Breast epithelium (tissue), 4 donors: ENCODE results near the gene GDPD4. TPM values are rescaled to one million over a fixed set of nuclear protein-coding genes. Genes with fewer than 3 reads are reported as not detected.

Source experiments
- DNase-seq, 2 donors: peaks; one replicate each; pipeline ENCODE4 v3.0.0-alpha.2; 2019; ENCODE audit warnings: low spot score in 2 of 2
- H3K27ac ChIP-seq, 2 donors: fragments of 200-600 bp; sonication (generic) in 1 of 2; one replicate each; pipeline ENCODE4 v1.5.1; 2016 to 2019; ENCODE audit warnings: mild to moderate bottlenecking in 1 of 2
- H3K27me3 ChIP-seq, 2 donors: fragments of 200-600 bp; sonication (generic) in 1 of 2; one replicate each; pipeline versions ENCODE4 v1.5.1 to v1.6.0; 2017 to 2019; ENCODE audit warnings: control low read depth in 1 of 2, mild to moderate bottlenecking in 1 of 2
- H3K36me3 ChIP-seq: fragments of 200-600 bp; one replicate; pipeline ENCODE4 v1.5.1; 2019
- H3K4me1 ChIP-seq, 2 donors: fragments of 200-600 bp; sonication (generic); one replicate each; pipeline ENCODE4 v1.5.1; 2016 to 2019; ENCODE audit warnings: control low read depth in 1 of 2
- H3K4me3 ChIP-seq, 3 donors: fragments of 200-600 bp; sonication (generic); 1 replicate in 2 of 3; 2 replicates in 1 of 3; pipeline ENCODE4 v1.5.1; 2016 to 2019; ENCODE audit warnings: mild to moderate bottlenecking in 3 of 3, moderate library complexity in 2 of 3
- H3K9me3 ChIP-seq, 2 donors: fragments of 200-600 bp; sonication (generic) in 1 of 2; one replicate each; pipeline ENCODE4 v1.5.1; 2016 to 2019; ENCODE audit warnings: control low read depth in 1 of 2
- POLR2A ChIP-seq: fragments of 450-650 bp; IDR thresholded peaks from one replicate; pipeline ENCODE4 v1.6.1; 2016; ENCODE audit warnings: antibody characterized with exemption, mild to moderate bottlenecking, moderate library complexity
- POLR2AphosphoS5 ChIP-seq, 3 donors: sonication (generic); formaldehyde crosslinking; IDR thresholded peaks; one replicate each; pipeline ENCODE4 v1.6.1; 2017; ENCODE audit warnings: antibody characterized with exemption in 3 of 3
- intact Hi-C: fragments of 100-400 bp; cut with DNase I; formaldehyde crosslinking; loops from one replicate; pipeline ENCODE4 v1.15.1; 2023; ENCODE audit warnings: low total_unique reads
- total RNA-seq, 3 donors: library from RNA; depleted of rRNA; stranded (reverse); fragments of >200 nt; gene quantifications; one replicate each; pipeline ENCODE4 v1.1.0, GENCODE V29; 2016
- TF ChIP-seq, protein P1 (sequence below), 3 donors: fragments of 450-650 bp; IDR thresholded peaks; one replicate each; pipeline ENCODE4 v1.5.1; 2016 to 2017; ENCODE audit warnings: antibody characterized with exemption in 3 of 3, mild to moderate bottlenecking in 3 of 3, moderate library complexity in 3 of 3

Gene GDPD4
- total RNA-seq, 3 donors from 2014 or later = not detected

GRCh38 chr11:77215106-77215505, 86.4 kb downstream of the GDPD4 start:
- Histone ChIP-seq H3K36me3 (no peaks in the 10 kb centered on the region), H3K4me1 (no peaks in the 10 kb centered on the region), H3K4me3 (no peak overlapping the region), H3K9me3 (no peaks in the 10 kb centered on the region), H3K27ac (no peak overlapping the region), H3K27me3 (no peaks in the 10 kb centered on the region)
- no peak for DNase-seq
- TF ChIP-seq POLR2AphosphoS5 (IDR thresholded peaks at IDR 0.05) (no peak), POLR2A (no peak)
- TF ChIP-seq, protein P1, sequence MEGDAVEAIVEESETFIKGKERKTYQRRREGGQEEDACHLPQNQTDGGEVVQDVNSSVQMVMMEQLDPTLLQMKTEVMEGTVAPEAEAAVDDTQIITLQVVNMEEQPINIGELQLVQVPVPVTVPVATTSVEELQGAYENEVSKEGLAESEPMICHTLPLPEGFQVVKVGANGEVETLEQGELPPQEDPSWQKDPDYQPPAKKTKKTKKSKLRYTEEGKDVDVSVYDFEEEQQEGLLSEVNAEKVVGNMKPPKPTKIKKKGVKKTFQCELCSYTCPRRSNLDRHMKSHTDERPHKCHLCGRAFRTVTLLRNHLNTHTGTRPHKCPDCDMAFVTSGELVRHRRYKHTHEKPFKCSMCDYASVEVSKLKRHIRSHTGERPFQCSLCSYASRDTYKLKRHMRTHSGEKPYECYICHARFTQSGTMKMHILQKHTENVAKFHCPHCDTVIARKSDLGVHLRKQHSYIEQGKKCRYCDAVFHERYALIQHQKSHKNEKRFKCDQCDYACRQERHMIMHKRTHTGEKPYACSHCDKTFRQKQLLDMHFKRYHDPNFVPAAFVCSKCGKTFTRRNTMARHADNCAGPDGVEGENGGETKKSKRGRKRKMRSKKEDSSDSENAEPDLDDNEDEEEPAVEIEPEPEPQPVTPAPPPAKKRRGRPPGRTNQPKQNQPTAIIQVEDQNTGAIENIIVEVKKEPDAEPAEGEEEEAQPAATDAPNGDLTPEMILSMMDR (IDR thresholded peaks at IDR 0.05) = no peak
- intact Hi-C loops = no loop called here

GRCh38 chr11:77214557-77214956, 86.9 kb downstream of the GDPD4 start:
- intact Hi-C loops = no loop called here
- Histone ChIP-seq H3K36me3 (no peaks in the 10 kb centered on the region), H3K9me3 (no peaks in the 10 kb centered on the region), H3K27ac (no peak overlapping the region), H3K4me3 (no peak overlapping the region), H3K27me3 (no peaks in the 10 kb centered on the region), H3K4me1 (no peaks in the 10 kb centered on the region)
- TF ChIP-seq, protein P1 (IDR thresholded peaks at IDR 0.05) = no peak
- TF ChIP-seq POLR2A = no peak
- no peak for TF ChIP-seq POLR2AphosphoS5 (IDR thresholded peaks at IDR 0.05)
- no peak for DNase-seq

DNA sequence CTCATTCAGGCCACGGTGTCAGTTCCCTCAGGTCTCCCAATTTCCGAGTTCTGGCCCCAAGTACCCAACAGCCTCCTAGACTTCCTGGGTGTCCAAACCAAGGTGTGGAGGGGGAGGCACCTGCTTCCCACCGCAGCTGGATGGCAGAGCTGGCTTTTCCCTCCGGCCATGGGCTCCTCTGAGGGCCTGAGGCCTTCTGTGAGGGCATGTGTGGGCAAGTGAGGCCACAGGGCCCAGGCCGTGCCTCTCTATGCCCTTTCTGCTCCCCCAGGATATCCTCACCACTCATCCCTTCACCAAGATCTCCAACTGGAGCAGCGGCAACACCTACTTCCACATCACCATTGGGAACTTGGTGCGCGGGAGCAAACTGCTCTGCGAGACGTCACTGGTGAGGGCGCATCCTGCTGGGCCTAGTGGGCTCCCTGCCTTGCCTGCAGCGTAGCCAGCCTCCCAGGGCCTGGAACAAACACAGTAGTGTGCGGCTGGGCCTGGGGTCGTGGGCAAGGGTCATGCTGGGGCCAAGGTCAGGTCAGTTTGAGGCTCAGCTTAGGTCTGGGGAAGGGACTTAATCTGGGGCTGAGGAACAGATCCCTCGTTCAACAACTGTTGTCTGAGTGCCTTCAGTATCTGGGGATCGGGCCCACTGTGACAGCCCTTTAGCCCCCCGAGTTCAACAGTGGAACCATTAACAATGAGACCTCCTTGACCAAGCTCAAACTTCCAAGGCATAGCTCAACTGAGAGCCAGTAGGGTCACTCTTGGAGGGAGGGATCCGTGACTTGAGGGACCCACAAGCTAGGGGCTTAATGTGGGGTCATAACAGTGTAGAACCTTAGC, 87.7 kb downstream of the GDPD4 start:
- intact Hi-C loops = no loop called here
- DNase-seq = no peak
- no peak overlapping the region for H3K4me3 ChIP-seq
- TF ChIP-seq, protein P1 (IDR thresholded peaks at IDR 0.05) = no peak
- no peak for TF ChIP-seq POLR2A
- TF ChIP-seq POLR2AphosphoS5 (IDR thresholded peaks at IDR 0.05) = no peak
- no peaks in the 10 kb centered on the region for H3K27me3 ChIP-seq
- no peak overlapping the region for H3K27ac ChIP-seq
- no peaks in the 10 kb centered on the region for H3K4me1 ChIP-seq
- H3K36me3 ChIP-seq = no peaks in the 10 kb centered on the region
- no peaks in the 10 kb centered on the region for H3K9me3 ChIP-seq

DNA sequence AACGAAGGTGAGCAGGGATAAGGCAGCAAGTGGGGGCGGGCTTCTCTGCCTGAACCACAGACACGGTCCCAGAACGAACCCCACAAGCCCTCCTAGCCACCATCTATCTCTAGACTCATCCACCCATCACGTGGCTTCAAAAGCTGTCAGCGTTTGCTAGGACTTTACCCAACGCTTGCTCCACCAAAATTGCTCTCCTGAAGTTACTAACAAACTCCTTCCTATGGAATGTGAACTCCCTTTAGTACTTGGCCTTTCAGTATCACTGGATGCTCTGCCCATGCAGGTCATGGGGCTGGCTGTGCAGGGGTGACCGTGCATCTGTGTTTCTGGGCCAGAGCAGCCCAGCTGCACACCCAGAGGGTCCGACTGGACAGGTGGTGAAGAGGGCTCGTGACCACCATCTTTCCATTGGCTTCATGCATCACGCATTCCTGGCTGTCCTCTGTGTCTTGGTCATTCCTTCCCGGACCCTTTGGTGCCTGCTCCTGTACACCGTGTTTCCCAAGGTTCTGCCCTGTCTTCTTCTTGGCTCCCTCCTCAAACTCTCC, 88.4 kb downstream of the GDPD4 start:
- Histone ChIP-seq H3K27ac (no peak overlapping the region), H3K9me3 (no peaks in the 10 kb centered on the region), H3K36me3 (no peaks in the 10 kb centered on the region), H3K4me3 (no peak overlapping the region), H3K27me3 (no peaks in the 10 kb centered on the region), H3K4me1 (no peaks in the 10 kb centered on the region)
- intact Hi-C loops = no loop called here
- TF ChIP-seq POLR2AphosphoS5 (IDR thresholded peaks at IDR 0.05) (no peak), POLR2A (no peak)
- TF ChIP-seq, protein P1 (IDR thresholded peaks at IDR 0.05) = no peak
- no peak for DNase-seq

- Histone ChIP-seq H3K27ac (no peak overlapping the region), H3K36me3 (no peaks in the 10 kb centered on the region), H3K27me3 (no peaks in the 10 kb centered on the region), H3K4me1 (no peaks in the 10 kb centered on the region), H3K4me3 (no peak overlapping the region), H3K9me3 (no peaks in the 10 kb centered on the region)
- intact Hi-C loops = no loop called here
- TF ChIP-seq, protein P1 (IDR thresholded peaks at IDR 0.05) = no peak
- TF ChIP-seq POLR2AphosphoS5 (IDR thresholded peaks at IDR 0.05) = no peak
- no peak for TF ChIP-seq POLR2A
- DNase-seq = no peak
These were observed 89.0 kb downstream of the GDPD4 start for GRCh38 chr11:77212314-77213007.
